Stimulated activated CD8-positive, alpha-beta memory T cell treated with anti-CD3 and anti-CD28 coated beads, Interleukin-15, amount 100 ng/mL, for 24 hours (primary cell): ENCODE data around the gene SRCAP.

Source experiments
- DNase-seq: peaks from one replicate; pipeline ENCODE4 v3.0.0-alpha.2; 2020; ENCODE audit warnings: low read depth

Gene SRCAP

DNA sequence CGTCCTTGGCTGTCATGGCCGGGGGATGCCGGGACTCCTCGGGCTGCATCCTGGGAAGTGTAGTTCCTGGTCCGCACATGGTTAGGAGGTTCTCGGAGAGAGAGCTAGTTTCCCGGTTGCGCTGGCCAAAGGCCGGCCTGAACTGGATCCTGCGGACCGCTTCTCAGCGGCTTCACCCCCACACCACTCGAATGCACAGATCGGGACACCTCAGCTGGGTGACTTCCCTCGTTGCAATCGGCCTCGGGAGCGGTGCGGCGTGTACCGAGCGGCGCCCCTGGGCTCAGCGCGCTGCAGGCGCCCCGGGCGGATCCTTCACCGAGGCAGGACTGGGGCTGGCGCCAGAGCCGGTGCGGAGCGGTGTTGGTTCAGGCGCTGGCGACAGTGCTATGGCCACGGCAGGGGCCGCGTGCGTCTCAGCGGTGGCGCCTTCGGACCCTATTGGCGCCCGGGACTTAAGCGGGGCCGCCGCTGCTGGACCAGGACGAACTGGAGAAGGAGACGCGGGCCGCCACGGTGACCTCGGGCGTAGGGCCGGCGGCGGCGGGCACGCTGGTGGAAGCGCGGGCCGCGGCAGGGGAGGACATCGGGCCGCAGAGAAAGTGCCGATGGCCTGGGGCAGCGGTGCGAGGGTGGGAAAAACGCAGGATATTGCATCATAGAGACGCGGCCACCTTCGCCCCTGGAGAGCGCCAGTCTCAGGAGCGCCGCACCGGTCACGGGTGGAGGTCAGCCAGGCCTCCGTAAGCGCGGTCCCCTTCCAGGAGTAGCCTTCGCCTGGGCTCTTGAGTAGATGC is 76.6 kb downstream of the SRCAP start:
- DNase-seq, result peak; percentile 33

DNA sequence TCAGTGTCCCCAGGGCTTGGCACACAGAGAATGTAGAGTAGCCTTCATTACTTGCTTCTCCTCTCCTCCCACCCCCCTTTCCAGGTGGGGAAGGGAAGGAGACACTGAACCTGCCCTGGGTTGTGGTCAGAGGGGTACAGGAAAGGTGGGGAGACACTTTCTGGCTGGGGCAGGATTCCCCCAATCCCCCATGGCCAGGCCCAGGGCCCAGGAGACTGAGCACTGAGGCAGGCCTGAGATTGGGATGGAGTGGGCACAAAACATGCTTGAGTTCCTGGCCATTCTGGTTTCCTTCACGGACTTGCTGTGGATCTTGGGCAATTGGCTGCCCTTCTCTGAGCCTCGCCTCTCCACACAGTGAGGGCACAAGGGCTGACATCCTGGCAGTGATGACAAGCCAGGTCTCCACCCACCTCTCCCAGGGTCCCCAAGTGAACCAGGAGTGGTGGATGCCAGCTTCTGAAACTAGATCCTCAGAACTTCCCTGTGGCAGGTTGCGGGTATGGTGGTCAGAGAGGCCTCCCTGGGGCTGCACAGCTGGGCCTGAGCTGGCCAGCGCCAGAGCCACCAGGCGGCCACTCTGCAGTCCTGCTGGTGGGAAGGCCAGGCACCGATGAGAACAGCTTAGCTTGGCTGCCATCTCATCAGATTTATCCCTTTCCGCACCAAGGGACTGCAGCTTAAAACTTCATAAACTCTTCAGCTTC is 78.8 kb downstream of the SRCAP start:
- no peak for DNase-seq

GRCh38 chr16:30778549-30779244 is 79.7 kb downstream of the SRCAP start:
- DNase-seq, result no peak

- DNase-seq, result no peak
Measured at GRCh38 chr16:30779596-30779995, 80.6 kb downstream of the SRCAP start.

DNA sequence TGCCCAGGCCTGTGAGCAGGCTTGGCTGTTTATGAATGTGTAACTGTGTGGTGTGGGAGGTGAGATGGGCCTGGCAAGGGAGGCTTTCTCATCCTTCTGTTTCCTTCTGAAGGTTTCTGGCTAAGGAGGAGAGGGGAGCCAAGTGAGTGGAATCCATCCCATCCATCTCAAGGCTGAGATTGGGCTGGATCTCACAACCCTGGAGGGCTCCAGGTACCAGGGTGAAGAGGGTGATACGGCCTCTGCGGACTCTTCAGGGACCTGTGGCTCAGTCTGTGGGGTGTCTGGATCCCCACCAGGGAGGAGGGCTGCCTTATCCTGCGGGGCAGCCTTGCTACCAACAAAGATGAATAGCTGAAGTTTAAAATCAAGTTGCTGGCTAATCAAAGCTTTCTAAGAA is 81.0 kb downstream of the SRCAP start:
- DNase-seq, result no peak

GRCh38 chr16:30780549-30780948 is 81.6 kb downstream of the SRCAP start:
- DNase-seq, result no peak

GRCh38 chr16:30782486-30783279 is 83.7 kb downstream of the SRCAP start:
- no peak for DNase-seq

DNA sequence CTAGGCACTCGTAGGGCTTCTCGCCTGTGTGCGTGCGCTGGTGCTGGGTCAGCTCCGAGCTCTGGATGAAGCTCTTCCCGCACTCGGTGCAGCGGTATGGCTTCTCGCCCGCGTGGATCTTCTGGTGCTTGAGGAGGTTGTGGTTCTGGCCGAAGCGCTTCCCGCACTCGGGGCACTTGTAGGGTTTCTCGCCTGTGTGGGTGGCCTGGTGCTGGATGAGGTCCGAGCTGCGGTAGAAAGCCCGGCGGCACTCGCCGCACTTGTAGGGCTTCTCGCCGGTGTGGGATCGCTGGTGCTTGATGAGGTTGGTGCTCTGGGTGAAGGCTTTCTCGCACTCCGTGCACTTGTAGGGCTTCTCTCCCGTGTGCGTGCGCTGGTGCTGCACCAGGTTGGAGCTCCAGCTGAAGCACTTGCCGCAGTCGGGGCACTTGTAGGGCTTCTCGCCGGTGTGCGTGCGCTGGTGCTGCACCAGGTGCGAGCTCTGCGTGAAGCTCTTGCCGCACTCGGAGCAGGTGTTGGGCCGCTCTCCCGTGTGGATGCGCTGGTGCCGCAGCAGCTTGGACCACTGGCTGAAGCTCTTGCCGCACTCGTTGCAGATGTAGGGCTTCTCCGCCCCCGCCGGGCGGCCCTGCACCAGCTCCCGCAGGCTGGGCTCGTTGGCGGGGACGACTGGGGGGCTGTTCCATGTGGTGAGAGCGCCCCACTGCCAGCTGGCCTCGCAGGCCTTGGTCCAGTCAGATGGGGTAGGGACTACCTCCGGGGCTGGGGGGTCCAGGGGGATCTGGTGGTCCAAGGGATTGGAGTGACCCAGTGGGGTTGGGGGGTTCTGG is 84.5 kb downstream of the SRCAP start:
- no peak for DNase-seq

- DNase-seq, result no peak
Measured at GRCh38 chr16:30784215-30784614, 85.2 kb downstream of the SRCAP start.

- no peak for DNase-seq
Measured at GRCh38 chr16:30785126-30786106, 86.4 kb downstream of the SRCAP start.

GRCh38 chr16:30786115-30786935 is 87.4 kb downstream of the SRCAP start:
- DNase-seq, result no peak

- DNase-seq, result no peak
Measured at GRCh38 chr16:30786936-30787612, 88.1 kb downstream of the SRCAP start, which contains the start of gene ZNF629. TSS of gene ZNF629 (minus strand) at chr16:30787205. CDS start at chr16:30784482, 2,723 bp downstream.

- no peak for DNase-seq
Measured at GRCh38 chr16:30787613-30788378, 88.8 kb downstream of the SRCAP start.
